K562 (cell line): ENCODE measurements around the gene CSNK1G2. TPM values are rescaled to one million over a fixed set of nuclear protein-coding genes. Genes with fewer than 3 reads are reported as not detected.

Source experiments
- ATAC-seq: fragments of 200-7000 bp; cut with Tn5 transposase; 3 replicates; pipeline ENCODE4 v1.9.1; 2020; ENCODE audit warnings: moderate library complexity
- BruUV-seq: library from RNA; stranded (reverse); fragments of 400-500 nt; replicated peaks from 2 replicates; lab custom pipeline; 2021; lab: Mats Ljungman, UMichigan
- CTCF ChIA-PET: fragments of 300-600 bp; formaldehyde crosslinking; extraction: SDS; loops from one replicate; lab custom pipeline; 2021; ENCODE audit warnings: low intra/inter-chr PET ratio; lab: Yijun Ruan, JAX
- POLR2A ChIA-PET: fragments of 300-600, 350-650 bp; sonication (Branson Sonifier 250); formaldehyde crosslinking; extraction: SDS; loops from one replicate; lab custom pipeline; 2021; ENCODE audit warnings: antibody characterized with exemption, inconsistent platforms; lab: Yijun Ruan, JAX
- DNase-seq, 4 experiments: peaks; one replicate each; pipeline versions ENCODE4 v3.0.0 to v3.0.0-alpha.2; 2011 to 2018; ENCODE audit warnings: low spot score in 3 of 4, mixed read lengths in 3 of 4; ENCODE audit errors: extremely low read depth in 1 of 4
- FAIRE-seq: peaks from 2 replicates; lab custom pipeline; 2011; peaks lifted over from hg19 to GRCh38; lab: Jason Lieb, UNC
- H2AFZ ChIP-seq: 2 replicates; pipeline ENCODE4 v1.6.0; 2011; ENCODE audit warnings: low read depth, low read length, control low read depth, inconsistent platforms
- H3K27ac ChIP-seq: fragments of 200-600 bp; 3 replicates; pipeline ENCODE4 v1.8.0; 2011; ENCODE audit warnings: low read depth, mild to moderate bottlenecking, control low read depth, inconsistent platforms, low read length, moderate library complexity, mixed read lengths; ENCODE audit errors: extremely low read depth
- H3K27me3 ChIP-seq, 2 experiments: fragments of 300-600 bp in 1 of 2; 2 replicates in 1 of 2; 3 replicates in 1 of 2; pipeline versions ENCODE4 v1.6.0 to v1.8.0; 2011; ENCODE audit warnings: inconsistent platforms in 2 of 2, low read length in 2 of 2, mild to moderate bottlenecking in 1 of 2, mixed read lengths in 1 of 2, moderate library complexity in 1 of 2; ENCODE audit not compliant: control insufficient read depth in 2 of 2, insufficient read depth in 2 of 2
- H3K36me3 ChIP-seq: fragments of 300-600 bp; 3 replicates; pipeline ENCODE4 v1.8.0; 2011; ENCODE audit warnings: mild to moderate bottlenecking, low read length, inconsistent platforms; ENCODE audit not compliant: control insufficient read depth, insufficient read depth
- H3K4me1 ChIP-seq, 2 experiments: fragments of 200-600 bp in 1 of 2; replicated peaks in 1 of 2; 2 replicates in 1 of 2; 3 replicates in 1 of 2; pipeline versions ENCODE4 v1.5.1 to v1.8.0; 2011; ENCODE audit warnings: inconsistent platforms in 2 of 2, low read length in 2 of 2, mild to moderate bottlenecking in 1 of 2, mixed read lengths in 1 of 2, moderate library complexity in 1 of 2; ENCODE audit not compliant: control insufficient read depth in 2 of 2, insufficient read depth in 2 of 2
- H3K4me2 ChIP-seq: 2 replicates; pipeline ENCODE4 v1.6.1; 2011; ENCODE audit warnings: low read length, control low read depth, inconsistent platforms, mixed read lengths; ENCODE audit not compliant: insufficient read depth
- H3K4me3 ChIP-seq: fragments of 200-600 bp; sonication (generic), shearing (Covaris generic); 2 replicates; pipeline ENCODE4 v1.5.1; 2016; ENCODE audit warnings: control low read depth, inconsistent platforms
- H3K79me2 ChIP-seq: fragments of 200-600 bp; 3 replicates; pipeline ENCODE4 v1.8.0; 2011; ENCODE audit warnings: low read length, inconsistent platforms; ENCODE audit not compliant: control insufficient read depth, insufficient read depth
- H3K9ac ChIP-seq, 2 experiments: 2 replicates each; pipeline versions ENCODE4 v1.6.0 to v1.6.1; 2011; ENCODE audit warnings: low read depth in 2 of 2, low read length in 2 of 2, control low read depth in 1 of 2, inconsistent platforms in 1 of 2, mild to moderate bottlenecking in 1 of 2, mixed read lengths in 1 of 2; ENCODE audit not compliant: insufficient read depth in 1 of 2
- H3K9me1 ChIP-seq: one replicate; pipeline ENCODE4 v1.6.0; 2011; ENCODE audit warnings: inconsistent platforms, mild to moderate bottlenecking, low read length, moderate library complexity; ENCODE audit not compliant: control insufficient read depth, insufficient read depth
- H3K9me3 ChIP-seq: replicated peaks from 2 replicates; pipeline ENCODE4 v1.5.1; 2011; ENCODE audit warnings: low read depth, low read length, inconsistent platforms; ENCODE audit not compliant: control insufficient read depth, insufficient read depth
- H4K20me1 ChIP-seq: replicated peaks from 2 replicates; pipeline ENCODE4 v1.6.1; 2011; ENCODE audit warnings: low read length, inconsistent platforms, mixed read lengths; ENCODE audit not compliant: control insufficient read depth, insufficient read depth
- NFIC ChIP-seq: fragments of 450-650 bp; IDR thresholded peaks from 2 replicates; pipeline ENCODE4 v1.6.1; 2017; ENCODE audit warnings: mild to moderate bottlenecking, inconsistent platforms
- POLR2G ChIP-seq: fragments of 200-400 bp; formaldehyde crosslinking; IDR thresholded peaks from 2 replicates; pipeline ENCODE4 v1.6.1; 2017; ENCODE audit warnings: low read depth, mild to moderate bottlenecking, antibody characterized with exemption, low read length, moderate library complexity
- ZNF384 ChIP-seq: IDR thresholded peaks from 2 replicates; pipeline ENCODE4 v1.6.1; 2012; ENCODE audit warnings: low read depth, low read length, improper control_type of control experiment
- WGBS: fragments of 100-300 bp; shearing (Covaris generic); methylation state at CpG from one replicate; pipeline ENCODE4 v1.1.6; 2016; ENCODE audit warnings: low coverage, mixed read lengths; ENCODE audit not compliant: insufficient coverage; ENCODE audit errors: missing lambda C conversion rate; 5-methylcytosine and 5-hydroxymethylcytosine counted together
- in situ Hi-C: fragments of 300-500 bp; cut with MboI; formaldehyde crosslinking; loops from 4 replicates; pipeline ENCODE4 v1.15.0; 2018; ENCODE audit warnings: inconsistent platforms, mixed read lengths
- intact Hi-C: fragments of 100-400 bp; cut with micrococcal nuclease; formaldehyde crosslinking; loops from 2 replicates; pipeline ENCODE4 v1.14.2; 2022
- polyA plus RNA-seq, 8 experiments: library from polyadenylated mRNA; depleted of rRNA in 4 of 8; stranded (reverse) in 5 of 8; unstranded in 3 of 8; fragments of >200 nt; fragmentation: Nextera tagmentation in 2 of 8; fragmentation: Illumina TruSeq in 1 of 8; extraction: Ambion mirVana in 2 of 8; extraction: Trizol in 1 of 8; gene quantifications; 2 replicates each; pipeline versions ENCODE4 v1.2.1 to v1.2.3, GENCODE V29; 2011 to 2014; ENCODE audit warnings: inconsistent platforms in 1 of 8, missing spikeins in 1 of 8
- total RNA-seq, 7 experiments: library from RNA; depleted of rRNA in 6 of 7; stranded (reverse); fragments of >200 nt in 6 of 7; fragmentation: Illumina TruSeq in 2 of 7; extraction: Trizol in 2 of 7; gene quantifications; 2 replicates each; pipeline versions ENCODE4 v1.2.1 to v1.2.3, GENCODE V29; 2011 to 2021; ENCODE audit warnings: low replicate concordance in 1 of 7

The CSNK1G2 gene
- total and polyA plus RNA-seq, 9 of the 15 experiments (the other 6 are each of a cell fraction or from before 2014, with no cell fraction given) = 0.48 to 119 (median 49.5) TPM

DNA sequence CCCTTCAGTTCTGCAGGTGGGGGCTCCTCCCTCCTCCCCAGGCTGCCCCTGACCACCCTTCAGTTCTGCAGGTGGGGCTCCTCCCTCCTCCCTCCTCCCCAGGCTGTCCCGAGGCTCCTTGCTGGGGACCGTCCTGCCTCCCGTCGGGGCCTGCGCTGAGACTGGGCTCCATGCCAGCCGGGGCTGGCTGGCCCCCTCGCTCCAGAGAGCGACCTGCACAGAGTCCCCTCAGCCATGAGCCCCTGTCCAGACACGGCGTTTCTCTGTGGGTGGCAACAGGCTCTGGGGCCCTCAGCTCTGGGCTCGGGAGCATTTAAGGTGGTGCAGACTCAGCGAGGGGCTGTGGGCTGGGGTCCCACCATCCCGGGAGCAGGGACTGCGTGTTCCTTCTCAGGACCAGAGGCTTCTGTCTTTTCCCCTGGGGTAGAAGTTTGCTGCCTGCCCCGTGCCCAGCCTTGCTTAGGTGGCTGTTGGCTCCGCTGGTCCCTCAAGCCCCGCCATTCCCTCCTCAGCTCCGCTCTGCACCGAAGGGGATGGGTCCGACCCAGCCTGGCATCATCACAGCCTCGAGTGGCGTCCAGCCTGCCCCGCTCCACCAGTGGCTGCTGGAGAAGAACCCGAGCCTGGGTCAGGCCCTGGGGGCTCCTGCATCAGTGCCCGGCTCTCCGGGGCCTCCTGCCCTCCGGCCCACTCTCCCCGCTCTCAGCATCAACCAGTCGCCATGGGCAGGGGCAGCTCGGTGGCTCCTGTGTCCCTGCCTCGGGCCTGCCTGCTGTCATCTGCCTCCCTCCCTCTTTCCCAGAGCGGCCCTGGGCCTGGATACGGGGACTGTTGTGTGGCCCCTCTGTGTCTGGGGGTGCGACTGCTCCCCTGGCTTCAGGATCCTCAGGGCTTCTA, 27.6 kb downstream of the CSNK1G2 start:
- BruUV-seq = no TSS peak
- in situ Hi-C loops (no loop called here), intact Hi-C loops (no loop called here)
- 93% methylated on average over 12 of the region's 34 CpGs for WGBS
- H4K20me1 ChIP-seq = peaks cover 14% of the 10 kb centered on the region; the same call in 1 of the 2 replicates
- H3K9me3 ChIP-seq = no peaks in the 10 kb centered on the region
- TF ChIP-seq ZNF384 = no peak
- peak; percentile 21; the same call in 1 of the 2 replicates for TF ChIP-seq POLR2G
- 0 out of 2 replicates have a peak, but pooled peaks have one; percentile 12 for TF ChIP-seq NFIC
- no peak overlapping the region for H3K4me3 ChIP-seq
- H3K4me2 ChIP-seq = no peak overlapping the region
- POLR2A ChIA-PET = interaction anchor here (0.6 kb wide), 1 partner anchor 33 kb away, joined by 3 read pairs; no protein-coding TSS in a partner anchor
- no peaks in the 10 kb centered on the region for H3K27me3 ChIP-seq
- FAIRE-seq = no peak
- peaks cover 3% of the 10 kb centered on the region for H3K9me1 ChIP-seq
- peaks cover 45% of the 10 kb centered on the region; the same call in 2 of the 3 replicates for H3K36me3 ChIP-seq
- peaks cover 42% of the 10 kb centered on the region for H3K79me2 ChIP-seq
- no peak for ATAC-seq
- DNase-seq = no peak
- H3K27ac ChIP-seq = no peak overlapping the region
- no peak overlapping the region for H2AFZ ChIP-seq
- no peak overlapping the region; a peak in 1 of 4 replicates for H3K9ac ChIP-seq
- CTCF ChIA-PET = no interaction called here
- H3K4me1 ChIP-seq = peaks cover 0 to 40% of the 10 kb centered on the region in 2 experiments; a peak in 2 of 5 replicates
